ENCODE data around the gene ALCAM.

Gene ALCAM

DNA sequence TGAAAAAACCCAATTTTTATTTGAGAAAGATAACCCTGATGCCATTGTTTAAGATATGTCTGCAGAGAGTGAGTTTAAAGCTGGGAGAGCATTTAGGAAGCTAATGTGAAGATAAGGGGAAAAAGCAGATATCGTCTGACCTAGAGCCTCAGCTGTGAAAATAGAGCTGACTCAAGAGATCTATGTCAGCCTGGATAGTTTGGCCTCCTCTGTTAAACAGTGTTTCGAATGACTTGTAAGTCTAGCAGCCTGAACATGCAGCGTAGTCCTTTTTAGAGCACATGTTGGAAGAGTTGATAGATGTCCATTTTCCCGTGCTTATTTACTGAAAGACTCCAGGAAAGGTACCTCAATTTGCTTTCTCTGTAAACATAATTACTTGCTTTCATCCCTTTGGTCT is 48.1 kb downstream of the ALCAM start:
- no peak for TF ChIP-seq POLR2AphosphoS5 (IDR thresholded peaks at IDR 0.05; ENCODE audit: low read depth)
- TF ChIP-seq, protein P1, sequence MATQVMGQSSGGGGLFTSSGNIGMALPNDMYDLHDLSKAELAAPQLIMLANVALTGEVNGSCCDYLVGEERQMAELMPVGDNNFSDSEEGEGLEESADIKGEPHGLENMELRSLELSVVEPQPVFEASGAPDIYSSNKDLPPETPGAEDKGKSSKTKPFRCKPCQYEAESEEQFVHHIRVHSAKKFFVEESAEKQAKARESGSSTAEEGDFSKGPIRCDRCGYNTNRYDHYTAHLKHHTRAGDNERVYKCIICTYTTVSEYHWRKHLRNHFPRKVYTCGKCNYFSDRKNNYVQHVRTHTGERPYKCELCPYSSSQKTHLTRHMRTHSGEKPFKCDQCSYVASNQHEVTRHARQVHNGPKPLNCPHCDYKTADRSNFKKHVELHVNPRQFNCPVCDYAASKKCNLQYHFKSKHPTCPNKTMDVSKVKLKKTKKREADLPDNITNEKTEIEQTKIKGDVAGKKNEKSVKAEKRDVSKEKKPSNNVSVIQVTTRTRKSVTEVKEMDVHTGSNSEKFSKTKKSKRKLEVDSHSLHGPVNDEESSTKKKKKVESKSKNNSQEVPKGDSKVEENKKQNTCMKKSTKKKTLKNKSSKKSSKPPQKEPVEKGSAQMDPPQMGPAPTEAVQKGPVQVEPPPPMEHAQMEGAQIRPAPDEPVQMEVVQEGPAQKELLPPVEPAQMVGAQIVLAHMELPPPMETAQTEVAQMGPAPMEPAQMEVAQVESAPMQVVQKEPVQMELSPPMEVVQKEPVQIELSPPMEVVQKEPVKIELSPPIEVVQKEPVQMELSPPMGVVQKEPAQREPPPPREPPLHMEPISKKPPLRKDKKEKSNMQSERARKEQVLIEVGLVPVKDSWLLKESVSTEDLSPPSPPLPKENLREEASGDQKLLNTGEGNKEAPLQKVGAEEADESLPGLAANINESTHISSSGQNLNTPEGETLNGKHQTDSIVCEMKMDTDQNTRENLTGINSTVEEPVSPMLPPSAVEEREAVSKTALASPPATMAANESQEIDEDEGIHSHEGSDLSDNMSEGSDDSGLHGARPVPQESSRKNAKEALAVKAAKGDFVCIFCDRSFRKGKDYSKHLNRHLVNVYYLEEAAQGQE (IDR thresholded peaks at IDR 0.05; ENCODE audit: insufficient replicate concordance, low read depth), result no peak
- TF ChIP-seq SPI1 (IDR thresholded peaks at IDR 0.05; ENCODE audit: borderline replicate concordance, low read depth), result no peak
- no peak for TF ChIP-seq GABPA (IDR thresholded peaks at IDR 0.05; ENCODE audit: low read depth)
- TF ChIP-seq, protein P2, sequence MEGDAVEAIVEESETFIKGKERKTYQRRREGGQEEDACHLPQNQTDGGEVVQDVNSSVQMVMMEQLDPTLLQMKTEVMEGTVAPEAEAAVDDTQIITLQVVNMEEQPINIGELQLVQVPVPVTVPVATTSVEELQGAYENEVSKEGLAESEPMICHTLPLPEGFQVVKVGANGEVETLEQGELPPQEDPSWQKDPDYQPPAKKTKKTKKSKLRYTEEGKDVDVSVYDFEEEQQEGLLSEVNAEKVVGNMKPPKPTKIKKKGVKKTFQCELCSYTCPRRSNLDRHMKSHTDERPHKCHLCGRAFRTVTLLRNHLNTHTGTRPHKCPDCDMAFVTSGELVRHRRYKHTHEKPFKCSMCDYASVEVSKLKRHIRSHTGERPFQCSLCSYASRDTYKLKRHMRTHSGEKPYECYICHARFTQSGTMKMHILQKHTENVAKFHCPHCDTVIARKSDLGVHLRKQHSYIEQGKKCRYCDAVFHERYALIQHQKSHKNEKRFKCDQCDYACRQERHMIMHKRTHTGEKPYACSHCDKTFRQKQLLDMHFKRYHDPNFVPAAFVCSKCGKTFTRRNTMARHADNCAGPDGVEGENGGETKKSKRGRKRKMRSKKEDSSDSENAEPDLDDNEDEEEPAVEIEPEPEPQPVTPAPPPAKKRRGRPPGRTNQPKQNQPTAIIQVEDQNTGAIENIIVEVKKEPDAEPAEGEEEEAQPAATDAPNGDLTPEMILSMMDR (IDR thresholded peaks at IDR 0.05; ENCODE audit: insufficient read depth, low read length), result no peak
- Histone ChIP-seq H3K27me3 (ENCODE audit: insufficient read depth, poor library complexity, severe bottlenecking) (no peaks in the 10 kb centered on the region), H3K27ac (replicated peaks) (no peak overlapping the region), H3K4me3 (replicated peaks; ENCODE audit: insufficient read depth, low read length) (no peak overlapping the region)
- DNase-seq (ENCODE audit: low read depth in 1 of 2, low spot score in 1 of 2), result no peak

DNA sequence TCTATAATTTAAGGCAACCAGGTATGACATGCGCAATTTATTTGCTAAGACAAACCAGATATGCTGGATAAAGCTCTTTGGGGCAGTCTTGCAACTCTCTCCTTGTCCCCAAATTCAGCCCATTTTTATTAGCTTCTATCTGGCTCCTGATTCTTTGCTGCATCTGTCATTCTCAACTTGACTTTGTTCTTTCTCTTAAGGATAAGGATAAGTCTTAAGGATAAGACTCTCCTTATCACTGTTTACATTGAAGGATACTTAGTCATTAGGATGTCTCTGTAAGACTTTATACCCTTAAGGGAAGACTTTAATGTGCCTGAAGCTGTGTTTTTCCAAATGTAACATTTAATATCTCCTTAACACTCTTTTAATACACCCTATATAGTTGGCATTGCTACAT is 49.2 kb downstream of the ALCAM start:
- DNase-seq (ENCODE audit: low read depth in 1 of 2, low spot score in 1 of 2), result no peak
- Histone ChIP-seq H3K27ac (replicated peaks) (no peak overlapping the region), H3K27me3 (ENCODE audit: insufficient read depth, poor library complexity, severe bottlenecking) (no peaks in the 10 kb centered on the region), H3K4me3 (replicated peaks; ENCODE audit: insufficient read depth, low read length) (no peak overlapping the region)
- no peak for TF ChIP-seq POLR2AphosphoS5 (IDR thresholded peaks at IDR 0.05; ENCODE audit: low read depth)
- TF ChIP-seq, protein P2 (IDR thresholded peaks at IDR 0.05; ENCODE audit: insufficient read depth, low read length), result no peak
- no peak for TF ChIP-seq SPI1 (IDR thresholded peaks at IDR 0.05; ENCODE audit: borderline replicate concordance, low read depth)
- TF ChIP-seq, protein P1 (IDR thresholded peaks at IDR 0.05; ENCODE audit: insufficient replicate concordance, low read depth), result no peak
- TF ChIP-seq GABPA (IDR thresholded peaks at IDR 0.05; ENCODE audit: low read depth), result no peak

DNA sequence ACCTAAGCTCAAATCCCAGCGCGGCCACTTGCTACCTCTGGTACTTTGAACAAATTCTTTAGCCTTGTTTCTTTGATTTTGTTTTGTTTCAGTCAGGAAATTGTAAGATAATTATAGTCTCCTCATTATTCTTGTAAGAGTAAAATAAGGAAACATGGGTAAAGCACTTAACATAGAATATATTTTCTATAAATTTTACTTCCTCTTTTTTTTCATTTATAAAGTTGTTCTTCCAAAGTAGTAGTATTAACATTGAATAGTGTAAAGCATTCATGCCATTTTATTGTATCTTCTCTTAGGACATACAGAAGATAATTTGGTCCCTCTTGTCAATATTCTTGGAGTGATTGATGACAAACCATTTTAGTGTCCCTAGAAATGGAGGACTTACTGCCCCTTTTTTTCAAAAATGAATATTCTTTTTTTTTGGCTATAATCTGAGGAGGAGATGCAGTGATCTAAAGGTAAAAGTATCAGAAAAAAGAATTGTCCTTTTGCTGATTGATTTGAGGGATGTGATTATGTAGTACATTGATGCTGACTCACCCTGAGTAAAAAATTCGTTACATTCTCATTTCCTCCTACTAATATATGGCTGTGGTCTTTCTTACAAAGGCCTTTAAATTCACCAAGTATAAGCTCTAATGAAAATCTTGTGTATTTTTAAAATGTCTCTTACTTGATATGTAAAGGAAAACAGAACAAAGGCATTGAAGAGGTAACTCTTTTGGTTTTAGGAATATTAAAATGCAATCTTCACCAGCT is 51.0 kb downstream of the ALCAM start:
- no peak for DNase-seq (ENCODE audit: low read depth in 1 of 2, low spot score in 1 of 2)
- no peaks in the 10 kb centered on the region for H3K27me3 ChIP-seq (ENCODE audit: insufficient read depth, poor library complexity, severe bottlenecking)
- no peak overlapping the region for H3K4me3 ChIP-seq (replicated peaks; ENCODE audit: insufficient read depth, low read length)
- TF ChIP-seq, protein P1 (IDR thresholded peaks at IDR 0.05; ENCODE audit: insufficient replicate concordance, low read depth), result no peak
- TF ChIP-seq, protein P2 (IDR thresholded peaks at IDR 0.05; ENCODE audit: insufficient read depth, low read length), result no peak
- TF ChIP-seq GABPA (IDR thresholded peaks at IDR 0.05; ENCODE audit: low read depth) (no peak), SPI1 (IDR thresholded peaks at IDR 0.05; ENCODE audit: borderline replicate concordance, low read depth) (no peak), POLR2AphosphoS5 (IDR thresholded peaks at IDR 0.05; ENCODE audit: low read depth) (no peak)
- H3K27ac ChIP-seq (replicated peaks), result no peak overlapping the region
